Lower lobe of right lung (tissue), 2 donors: ENCODE measurements around the gene TMEM242. TPM values are rescaled to one million over a fixed set of nuclear protein-coding genes. Genes with fewer than 3 reads are reported as not detected.

Source experiments
- ATAC-seq, 2 donors: fragments of 200-7000 bp; cut with Tn5 transposase; one replicate each; pipeline ENCODE4 v1.9.1; 2020 to 2022; ENCODE audit warnings: mild to moderate bottlenecking in 2 of 2, moderate library complexity in 2 of 2
- DNase-seq: peaks from one replicate; pipeline ENCODE4 v3.0.0-alpha.2; 2020
- H3K27ac ChIP-seq: fragments of 200-600 bp; one replicate; pipeline ENCODE4 v1.8.0; 2022
- H3K27me3 ChIP-seq: fragments of 200-600 bp; one replicate; pipeline ENCODE4 v1.8.0; 2022; ENCODE audit warnings: low read depth
- H3K36me3 ChIP-seq: fragments of 200-600 bp; one replicate; pipeline ENCODE4 v1.8.0; 2022; ENCODE audit warnings: mild to moderate bottlenecking
- H3K4me1 ChIP-seq: fragments of 200-600 bp; one replicate; pipeline ENCODE4 v1.8.0; 2022
- H3K4me3 ChIP-seq: fragments of 200-600 bp; one replicate; pipeline ENCODE4 v1.8.0; 2022; ENCODE audit warnings: mild to moderate bottlenecking
- H3K9me3 ChIP-seq: fragments of 200-600 bp; one replicate; pipeline ENCODE4 v1.8.0; 2022
- CTCF ChIP-seq: fragments of 200-600 bp; IDR thresholded peaks from one replicate; pipeline ENCODE4 v1.8.0; 2022; ENCODE audit warnings: antibody characterized with exemption, mild to moderate bottlenecking
- intact Hi-C: fragments of 100-400 bp; cut with DNase I; formaldehyde crosslinking; loops from one replicate; pipeline ENCODE4 v1.11.0; 2022
- total RNA-seq: library from RNA; stranded (reverse); fragmentation: NEBNext Ultra II Directional; extraction: Animal tissue kit (Norgen Biotek cat#: 25700); gene quantifications from one replicate; pipeline ENCODE4 v1.2.1, GENCODE V29; 2021
- donor health status: DM: no; HTN: yes; CAD: no; lungs with severe emphysema.

The TMEM242 gene
- total RNA-seq, 1 donor from 2014 or later, result 10.9 TPM

GRCh38 chr6:157245436-157245835, 77.9 kb downstream of the TMEM242 start:
- no peaks in the 10 kb centered on the region for H3K9me3 ChIP-seq
- intact Hi-C loops, result no loop called here
- ATAC-seq, result no peak
- no peak for DNase-seq
- no peaks in the 10 kb centered on the region for H3K4me1 ChIP-seq
- no peak overlapping the region for H3K27ac ChIP-seq
- no peak overlapping the region for H3K4me3 ChIP-seq
- TF ChIP-seq CTCF, result no peak
- no peaks in the 10 kb centered on the region for H3K27me3 ChIP-seq
- no peaks in the 10 kb centered on the region for H3K36me3 ChIP-seq

GRCh38 chr6:157244780-157245179, 78.5 kb downstream of the TMEM242 start:
- intact Hi-C loops, result no loop called here
- no peak overlapping the region for H3K4me3 ChIP-seq
- no peaks in the 10 kb centered on the region for H3K4me1 ChIP-seq
- ATAC-seq (no peak), DNase-seq (no peak)
- H3K27me3 ChIP-seq, result no peaks in the 10 kb centered on the region
- H3K27ac ChIP-seq, result no peak overlapping the region
- no peaks in the 10 kb centered on the region for H3K9me3 ChIP-seq
- no peak for TF ChIP-seq CTCF
- H3K36me3 ChIP-seq, result no peaks in the 10 kb centered on the region

GRCh38 chr6:157244175-157244574, 79.1 kb downstream of the TMEM242 start:
- intact Hi-C loops, result no loop called here
- no peaks in the 10 kb centered on the region for H3K9me3 ChIP-seq
- ATAC-seq (no peak), DNase-seq (no peak)
- no peaks in the 10 kb centered on the region for H3K27me3 ChIP-seq
- H3K36me3 ChIP-seq, result no peaks in the 10 kb centered on the region
- H3K4me3 ChIP-seq, result no peak overlapping the region
- H3K4me1 ChIP-seq, result no peaks in the 10 kb centered on the region
- H3K27ac ChIP-seq, result no peak overlapping the region
- TF ChIP-seq CTCF, result no peak

- H3K9me3 ChIP-seq, result no peaks in the 10 kb centered on the region
- H3K4me1 ChIP-seq, result no peaks in the 10 kb centered on the region
- H3K4me3 ChIP-seq, result no peak overlapping the region
- DNase-seq, result no peak
- intact Hi-C loops, result no loop called here
- no peaks in the 10 kb centered on the region for H3K36me3 ChIP-seq
- H3K27me3 ChIP-seq, result no peaks in the 10 kb centered on the region
- TF ChIP-seq CTCF, result no peak
- ATAC-seq, result no peak
- no peak overlapping the region for H3K27ac ChIP-seq
Measured at GRCh38 chr6:157242791-157243190, 80.5 kb downstream of the TMEM242 start.

- H3K36me3 ChIP-seq, result no peaks in the 10 kb centered on the region
- H3K27me3 ChIP-seq, result peaks cover 14% of the 10 kb centered on the region
- peak overlapping the region; percentile 17 for H3K4me3 ChIP-seq
- no peak overlapping the region for H3K27ac ChIP-seq
- DNase-seq (no peak), ATAC-seq (no peak)
- TF ChIP-seq CTCF, result no peak
- peaks cover 10% of the 10 kb centered on the region for H3K4me1 ChIP-seq
- intact Hi-C loops, result no loop called here
- H3K9me3 ChIP-seq, result no peaks in the 10 kb centered on the region
Measured at GRCh38 chr6:157240960-157241311, 82.4 kb downstream of the TMEM242 start.
